GM21515 (cell line): ENCODE measurements around the gene CHST3.
"Not testable (repeated sequence)": the region's sequence is repeated elsewhere in the genome, so short reads cannot be mapped to it uniquely, and the experiment has no call there.

Source experiments
- ATAC-seq: cut with Tn5 transposase; IDR thresholded peaks from one replicate; pipeline ENCODE4 v1.9.1; 2021; ENCODE audit not compliant: unreplicated experiment

Gene CHST3

GRCh38 chr10:71964098-71964742, at the start of gene CHST3:
TSS of gene CHST3 (plus strand) at chr10:71964395. CDS start at chr10:72005843, 41,448 bp downstream.
- no peak for ATAC-seq

DNA sequence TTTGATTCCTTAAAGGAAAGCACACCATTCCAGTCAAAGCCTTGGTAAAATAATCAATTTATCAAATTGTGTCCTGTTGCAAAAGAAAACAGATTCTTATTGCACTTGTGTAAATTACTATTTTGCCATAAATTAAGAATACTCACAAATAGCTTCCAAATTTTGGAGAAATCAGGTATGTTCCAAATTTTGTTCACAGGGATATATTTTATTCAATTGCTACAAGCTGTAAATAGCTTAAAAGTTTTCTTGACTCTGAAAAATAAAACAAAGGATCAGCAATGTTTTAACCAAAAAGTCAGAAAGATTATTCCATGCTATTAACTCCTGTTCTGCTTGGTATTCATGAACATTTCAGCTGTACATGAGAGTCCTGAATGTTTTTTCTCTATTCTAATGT, 47.4 kb upstream of the CHST3 start:
- no peak for ATAC-seq

GRCh38 chr10:71918992-71919391, 45.2 kb upstream of the CHST3 start:
- no peak for ATAC-seq

GRCh38 chr10:71919956-71920539, 44.1 kb upstream of the CHST3 start:
- ATAC-seq, result not testable (repeated sequence)

- ATAC-seq, result no peak
Observed at GRCh38 chr10:71920540-71921323, 43.5 kb upstream of the CHST3 start.

- no peak for ATAC-seq
Observed at GRCh38 chr10:71921324-71922027, 42.7 kb upstream of the CHST3 start.

GRCh38 chr10:71923138-71923692, 41.0 kb upstream of the CHST3 start:
- ATAC-seq, result no peak

DNA sequence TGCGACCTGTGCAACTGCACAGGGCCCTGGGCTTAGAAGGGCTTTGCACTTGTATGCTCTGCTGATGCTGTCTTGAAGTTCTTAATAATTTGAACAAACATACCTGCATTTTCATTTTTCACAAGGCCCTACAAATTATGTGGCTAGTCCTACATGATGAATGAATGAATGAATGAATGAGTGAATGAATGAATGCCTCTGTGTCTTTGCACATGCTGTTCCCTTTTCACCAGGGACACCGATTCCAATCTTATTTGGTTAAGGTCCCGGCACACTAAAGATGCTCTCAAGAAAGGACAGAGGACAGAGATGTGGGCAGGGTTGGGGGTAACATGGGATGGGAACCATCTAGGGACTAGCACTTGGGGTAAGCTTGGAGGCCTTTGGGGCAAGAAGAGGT, 39.4 kb upstream of the CHST3 start:
- no peak for ATAC-seq

- ATAC-seq, result no peak
Observed at GRCh38 chr10:71927159-71927558, 37.0 kb upstream of the CHST3 start.

- ATAC-seq, result no peak
Observed at GRCh38 chr10:71927776-71928592, 36.2 kb upstream of the CHST3 start.

DNA sequence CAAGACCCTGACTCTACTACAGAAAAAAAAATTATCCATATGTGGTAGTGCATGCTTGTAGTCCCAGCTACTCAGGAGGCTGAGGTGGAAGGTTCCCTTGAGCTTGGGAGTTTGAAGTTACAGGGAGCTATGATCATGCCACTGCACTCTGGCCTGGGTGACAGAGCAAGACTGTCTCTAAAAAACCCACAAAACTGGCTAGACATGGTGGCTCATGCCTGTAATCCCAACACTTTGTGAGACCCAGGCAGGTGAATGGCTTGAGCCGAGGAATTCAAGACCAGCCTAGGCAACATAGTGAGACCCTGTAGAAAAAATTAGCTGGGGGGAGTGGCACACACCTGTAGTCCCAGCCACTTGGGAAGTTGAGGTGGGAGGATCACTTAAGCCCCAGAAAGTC, 32.9 kb upstream of the CHST3 start:
- no peak for ATAC-seq

- ATAC-seq, result no peak
Observed at GRCh38 chr10:71933651-71934050, 30.5 kb upstream of the CHST3 start.

DNA sequence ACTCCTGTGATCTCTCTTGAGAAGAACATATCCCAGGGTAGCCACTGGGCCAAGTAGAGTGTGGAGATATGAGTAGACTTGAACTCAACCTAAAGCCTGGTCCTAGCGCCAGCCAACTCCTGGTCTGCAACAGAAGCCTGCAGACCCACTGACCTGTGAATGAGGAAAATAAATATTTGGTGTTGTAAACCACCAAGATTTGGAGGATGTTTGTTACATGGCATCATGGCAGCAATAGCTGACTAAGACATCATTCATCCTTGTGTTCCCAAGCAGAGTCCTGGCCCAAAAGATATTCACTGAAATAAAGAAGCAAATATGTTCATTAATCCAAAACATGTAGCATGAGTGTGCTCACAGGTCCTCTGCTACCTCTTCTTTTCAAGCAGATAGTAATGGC, 26.0 kb upstream of the CHST3 start:
- ATAC-seq, result no peak

- ATAC-seq, result no peak
Observed at GRCh38 chr10:71939304-71939703, 24.9 kb upstream of the CHST3 start.

DNA sequence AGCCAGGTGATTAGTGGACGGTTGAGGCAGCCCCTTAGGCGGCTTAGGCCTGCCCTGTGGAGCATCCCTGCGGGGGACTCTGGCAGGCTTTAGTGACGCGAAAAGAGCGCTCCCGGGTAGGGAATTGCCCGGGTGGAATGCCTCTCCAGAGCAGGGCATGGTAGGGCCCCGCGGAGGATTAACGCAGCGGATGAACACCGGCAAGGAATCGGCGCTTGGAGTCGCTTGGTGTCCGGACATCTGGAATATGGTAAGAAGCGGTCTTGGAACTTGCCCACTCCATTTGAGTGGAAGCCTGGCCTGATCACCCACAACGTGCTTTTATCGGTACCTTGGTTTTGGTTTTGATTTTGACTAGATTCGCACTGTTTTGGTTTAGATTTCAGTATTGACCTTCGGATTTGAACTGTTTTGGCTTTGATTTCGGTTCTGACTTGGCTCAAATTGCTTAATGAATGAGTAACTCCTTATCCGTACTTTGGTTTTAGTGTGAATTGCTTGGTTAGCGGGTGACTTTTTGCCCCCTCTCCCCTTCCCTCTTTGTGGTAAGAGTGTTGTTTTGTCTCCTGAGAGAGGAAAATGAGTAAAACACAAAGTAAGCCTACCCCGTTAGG, 24.2 kb upstream of the CHST3 start:
- no peak for ATAC-seq

GRCh38 chr10:71940752-71941151, 23.4 kb upstream of the CHST3 start:
- no peak for ATAC-seq

DNA sequence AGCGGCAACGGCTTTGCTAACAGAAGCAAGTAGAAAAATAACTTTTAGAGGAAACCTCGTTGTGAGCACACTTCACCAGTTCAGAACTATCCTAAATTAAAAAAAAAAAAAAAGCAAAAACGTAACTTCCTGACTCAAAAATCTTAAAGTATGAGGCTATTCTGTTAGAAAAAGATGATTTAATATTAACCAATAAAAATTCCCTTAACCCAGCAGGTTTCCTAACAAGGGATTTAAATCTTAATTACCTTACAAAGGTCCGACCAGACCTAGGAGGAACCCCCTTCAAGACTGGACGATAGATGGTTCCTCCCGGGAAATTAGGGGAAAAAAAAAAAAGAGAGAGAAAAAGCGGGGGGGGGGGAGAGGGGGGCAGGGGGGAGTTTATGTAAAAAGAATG, 22.9 kb upstream of the CHST3 start:
- no peak for ATAC-seq

GRCh38 chr10:71945819-71946474, 18.2 kb upstream of the CHST3 start:
- ATAC-seq, result no peak

- ATAC-seq, result no peak
Observed at GRCh38 chr10:71946700-71947099, 17.5 kb upstream of the CHST3 start.
